CD4-positive, alpha-beta T cell treated with Interleukin-10 for 1 hour (primary cell): Measurements from ENCODE around the gene LPIN1.
A peak's percentile ranks its signal among the peaks of the same experiment; 100 is the strongest.
"Not testable (repeated sequence)": the region's sequence is repeated elsewhere in the genome, so short reads cannot be mapped to it uniquely, and the experiment has no call there.

Experiments used
- DNase-seq: peaks from one replicate; pipeline ENCODE4 v3.0.0-alpha.2; 2020

The LPIN1 gene

GRCh38 chr2:11745613-11746375, 638 bp upstream of the LPIN1 start:
- no peak for DNase-seq

- DNase-seq, result no peak
These were observed 501 bp downstream of the LPIN1 start for GRCh38 chr2:11746807-11747459.

- no peak for DNase-seq
These were observed 1.8 kb downstream of the LPIN1 start for GRCh38 chr2:11748018-11748860.

GRCh38 chr2:11748861-11749645, 2.6 kb downstream of the LPIN1 start:
- no peak for DNase-seq

- peak; percentile 34 for DNase-seq
These were observed 3.4 kb downstream of the LPIN1 start for GRCh38 chr2:11749646-11750349.

GRCh38 chr2:11750422-11750821, 4.0 kb downstream of the LPIN1 start:
- DNase-seq, result peak; percentile 82

GRCh38 chr2:11750917-11751316, 4.5 kb downstream of the LPIN1 start:
- DNase-seq, result peak; percentile 53

- no peak for DNase-seq
These were observed 6.5 kb downstream of the LPIN1 start for GRCh38 chr2:11752906-11753305.

- DNase-seq, result peak; percentile 71
These were observed 7.0 kb downstream of the LPIN1 start for GRCh38 chr2:11753452-11753885.

GRCh38 chr2:11753886-11754699, 7.7 kb downstream of the LPIN1 start:
- DNase-seq, result peak; percentile 78

- no peak for DNase-seq
These were observed 8.2 kb downstream of the LPIN1 start for GRCh38 chr2:11754700-11755015.

- DNase-seq, result peak; percentile 73
These were observed 10.7 kb downstream of the LPIN1 start for GRCh38 chr2:11757101-11757500.

- no peak for DNase-seq
These were observed 11.8 kb downstream of the LPIN1 start for GRCh38 chr2:11758187-11758586.

GRCh38 chr2:11758647-11759046, 12.2 kb downstream of the LPIN1 start:
- DNase-seq, result no peak

GRCh38 chr2:11759182-11759975, 12.9 kb downstream of the LPIN1 start:
- DNase-seq, result not testable (repeated sequence)

- no peak for DNase-seq
These were observed 14.8 kb downstream of the LPIN1 start for GRCh38 chr2:11761259-11761658.

- no peak for DNase-seq
These were observed 15.6 kb downstream of the LPIN1 start for GRCh38 chr2:11762031-11762430.

- DNase-seq, result no peak
These were observed 16.5 kb downstream of the LPIN1 start for GRCh38 chr2:11762799-11763461.

- DNase-seq, result no peak
These were observed 17.9 kb downstream of the LPIN1 start for GRCh38 chr2:11764359-11764758.

GRCh38 chr2:11764920-11765319, 18.5 kb downstream of the LPIN1 start:
- no peak for DNase-seq
